ENCODE measurements around the gene TBX2. TPM values are rescaled to one million over a fixed set of nuclear protein-coding genes. Genes with fewer than 3 reads are reported as not detected.

TBX2 gene
- total RNA-seq, 1 donor from 2014 or later, result 0.23 TPM

GRCh38 chr17:61369751-61370150 is 29.9 kb upstream of the TBX2 start:
- DNase-seq (ENCODE audit: low spot score), result no peak
- H3K4me1 Mint-ChIP-seq (ENCODE audit: unreplicated experiment), result peaks cover 2% of the 10 kb centered on the region
- no peak overlapping the region for H3K4me3 Mint-ChIP-seq (ENCODE audit: unreplicated experiment)
- H3K36me3 Mint-ChIP-seq (ENCODE audit: low read depth, unreplicated experiment), result peaks cover 4% of the 10 kb centered on the region
- peaks cover 1% of the 10 kb centered on the region for H3K27me3 Mint-ChIP-seq (ENCODE audit: unreplicated experiment)
- H3K27ac Mint-ChIP-seq (ENCODE audit: unreplicated experiment), result no peak overlapping the region
- no peaks in the 10 kb centered on the region for H3K9me3 Mint-ChIP-seq (ENCODE audit: unreplicated experiment)
- no peak for TF ChIP-seq CTCF (IDR thresholded peaks at IDR 0.05; ENCODE audit: unreplicated experiment)

- no peak overlapping the region for H3K27ac Mint-ChIP-seq (ENCODE audit: unreplicated experiment)
These were observed 28.5 kb upstream of the TBX2 start for GRCh38 chr17:61371179-61371578.

GRCh38 chr17:61371606-61372005 is 28.0 kb upstream of the TBX2 start:
- peaks cover 2% of the 10 kb centered on the region for H3K4me1 Mint-ChIP-seq (ENCODE audit: unreplicated experiment)
- H3K27me3 Mint-ChIP-seq (ENCODE audit: unreplicated experiment), result no peaks in the 10 kb centered on the region
- DNase-seq (ENCODE audit: low spot score), result no peak
- H3K9me3 Mint-ChIP-seq (ENCODE audit: unreplicated experiment), result no peaks in the 10 kb centered on the region
- H3K27ac Mint-ChIP-seq (ENCODE audit: unreplicated experiment), result no peak overlapping the region
- peaks cover 7% of the 10 kb centered on the region for H3K36me3 Mint-ChIP-seq (ENCODE audit: low read depth, unreplicated experiment)
- no peak for TF ChIP-seq CTCF (IDR thresholded peaks at IDR 0.05; ENCODE audit: unreplicated experiment)
- no peak overlapping the region for H3K4me3 Mint-ChIP-seq (ENCODE audit: unreplicated experiment)

More at GRCh38 chr17:61371179-61371578, 28.5 kb upstream of the TBX2 start:
- Mint-ChIP-seq H3K9me3 (ENCODE audit: unreplicated experiment) (no peaks in the 10 kb centered on the region), H3K4me1 (ENCODE audit: unreplicated experiment) (peaks cover 2% of the 10 kb centered on the region), H3K4me3 (ENCODE audit: unreplicated experiment) (no peak overlapping the region), H3K27me3 (ENCODE audit: unreplicated experiment) (peaks cover under 1% of the 10 kb centered on the region), H3K36me3 (ENCODE audit: low read depth, unreplicated experiment) (peaks cover 4% of the 10 kb centered on the region)
- no peak for DNase-seq (ENCODE audit: low spot score)
- TF ChIP-seq CTCF (IDR thresholded peaks at IDR 0.05; ENCODE audit: unreplicated experiment), result no peak

GRCh38 chr17:61372436-61372835 is 27.2 kb upstream of the TBX2 start:
- TF ChIP-seq CTCF (IDR thresholded peaks at IDR 0.05; ENCODE audit: unreplicated experiment), result no peak
- Mint-ChIP-seq H3K27me3 (ENCODE audit: unreplicated experiment) (peaks cover 3% of the 10 kb centered on the region), H3K36me3 (ENCODE audit: low read depth, unreplicated experiment) (peaks cover 9% of the 10 kb centered on the region), H3K27ac (ENCODE audit: unreplicated experiment) (no peak overlapping the region), H3K4me1 (ENCODE audit: unreplicated experiment) (peaks cover 2% of the 10 kb centered on the region), H3K4me3 (ENCODE audit: unreplicated experiment) (no peak overlapping the region), H3K9me3 (ENCODE audit: unreplicated experiment) (no peaks in the 10 kb centered on the region)
- DNase-seq (ENCODE audit: low spot score), result no peak

- H3K27me3 Mint-ChIP-seq (ENCODE audit: unreplicated experiment), result peaks cover 11% of the 10 kb centered on the region
- no peaks in the 10 kb centered on the region for H3K9me3 Mint-ChIP-seq (ENCODE audit: unreplicated experiment)
- H3K36me3 Mint-ChIP-seq (ENCODE audit: low read depth, unreplicated experiment), result peaks cover 5% of the 10 kb centered on the region
- H3K4me3 Mint-ChIP-seq (ENCODE audit: unreplicated experiment), result no peak overlapping the region
- no peak overlapping the region for H3K27ac Mint-ChIP-seq (ENCODE audit: unreplicated experiment)
- no peak for TF ChIP-seq CTCF (IDR thresholded peaks at IDR 0.05; ENCODE audit: unreplicated experiment)
- H3K4me1 Mint-ChIP-seq (ENCODE audit: unreplicated experiment), result peaks cover 2% of the 10 kb centered on the region
- DNase-seq (ENCODE audit: low spot score), result no peak
These were observed 22.5 kb upstream of the TBX2 start for GRCh38 chr17:61376931-61377838.
